22Rv1 (cell line): ENCODE data around the gene ZNF500.
A peak's percentile ranks its signal among the peaks of the same experiment; 100 is the strongest.

Experiments
- H3K27ac ChIP-seq: fragments of 450-650 bp; 2 replicates; pipeline ENCODE4 v1.5.1; 2017
- ZFX ChIP-seq: fragments of 450-650 bp; IDR thresholded peaks from 2 replicates; pipeline ENCODE4 v1.6.1; 2017; ENCODE audit warnings: antibody characterized with exemption, borderline replicate concordance
- TF ChIP-seq, protein P1 (sequence below): fragments of 450-650 bp; IDR thresholded peaks from 2 replicates; pipeline ENCODE4 v1.5.1; 2017; ENCODE audit warnings: mild to moderate bottlenecking

The ZNF500 gene

DNA sequence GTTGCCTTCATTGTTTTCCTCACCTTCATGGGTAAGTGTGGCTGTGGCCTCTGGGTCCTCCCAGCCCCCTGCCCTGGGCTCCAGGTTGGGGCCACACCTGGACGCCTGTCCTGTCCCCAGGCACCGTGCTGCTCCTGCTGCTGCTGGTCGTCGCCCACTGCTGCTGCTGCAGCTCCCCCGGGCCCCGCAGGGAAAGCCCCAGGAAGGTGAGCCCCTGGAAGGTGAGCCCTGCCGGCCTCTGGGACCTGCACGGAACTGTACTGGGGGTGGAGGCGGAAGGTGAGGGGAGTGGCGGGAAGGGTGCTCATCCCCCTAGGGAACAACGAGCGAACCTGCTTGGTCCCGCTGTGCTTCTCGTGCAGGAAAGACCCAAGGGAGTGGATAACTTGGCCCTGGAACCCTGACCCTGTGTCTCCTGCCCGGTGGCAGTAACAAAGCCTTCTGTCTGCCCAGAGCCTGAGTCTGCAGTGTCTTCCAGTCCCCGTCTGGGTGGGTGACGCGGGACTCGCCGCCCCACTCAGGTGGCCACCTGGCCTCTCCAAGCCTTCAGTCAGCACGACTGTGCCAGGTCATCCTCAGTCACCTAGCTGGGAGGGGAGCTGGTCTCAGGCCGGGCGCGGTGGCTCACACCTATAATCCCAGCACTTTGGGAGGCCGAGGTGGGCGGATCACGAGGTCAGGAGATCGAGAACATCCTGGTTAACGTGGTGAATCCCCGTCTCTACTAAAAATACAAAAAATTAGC lies 29.0 kb upstream of the ZNF500 start:
- no peak overlapping the region for H3K27ac ChIP-seq
- TF ChIP-seq, protein P1, sequence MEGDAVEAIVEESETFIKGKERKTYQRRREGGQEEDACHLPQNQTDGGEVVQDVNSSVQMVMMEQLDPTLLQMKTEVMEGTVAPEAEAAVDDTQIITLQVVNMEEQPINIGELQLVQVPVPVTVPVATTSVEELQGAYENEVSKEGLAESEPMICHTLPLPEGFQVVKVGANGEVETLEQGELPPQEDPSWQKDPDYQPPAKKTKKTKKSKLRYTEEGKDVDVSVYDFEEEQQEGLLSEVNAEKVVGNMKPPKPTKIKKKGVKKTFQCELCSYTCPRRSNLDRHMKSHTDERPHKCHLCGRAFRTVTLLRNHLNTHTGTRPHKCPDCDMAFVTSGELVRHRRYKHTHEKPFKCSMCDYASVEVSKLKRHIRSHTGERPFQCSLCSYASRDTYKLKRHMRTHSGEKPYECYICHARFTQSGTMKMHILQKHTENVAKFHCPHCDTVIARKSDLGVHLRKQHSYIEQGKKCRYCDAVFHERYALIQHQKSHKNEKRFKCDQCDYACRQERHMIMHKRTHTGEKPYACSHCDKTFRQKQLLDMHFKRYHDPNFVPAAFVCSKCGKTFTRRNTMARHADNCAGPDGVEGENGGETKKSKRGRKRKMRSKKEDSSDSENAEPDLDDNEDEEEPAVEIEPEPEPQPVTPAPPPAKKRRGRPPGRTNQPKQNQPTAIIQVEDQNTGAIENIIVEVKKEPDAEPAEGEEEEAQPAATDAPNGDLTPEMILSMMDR, result no peak
- no peak for TF ChIP-seq ZFX

DNA sequence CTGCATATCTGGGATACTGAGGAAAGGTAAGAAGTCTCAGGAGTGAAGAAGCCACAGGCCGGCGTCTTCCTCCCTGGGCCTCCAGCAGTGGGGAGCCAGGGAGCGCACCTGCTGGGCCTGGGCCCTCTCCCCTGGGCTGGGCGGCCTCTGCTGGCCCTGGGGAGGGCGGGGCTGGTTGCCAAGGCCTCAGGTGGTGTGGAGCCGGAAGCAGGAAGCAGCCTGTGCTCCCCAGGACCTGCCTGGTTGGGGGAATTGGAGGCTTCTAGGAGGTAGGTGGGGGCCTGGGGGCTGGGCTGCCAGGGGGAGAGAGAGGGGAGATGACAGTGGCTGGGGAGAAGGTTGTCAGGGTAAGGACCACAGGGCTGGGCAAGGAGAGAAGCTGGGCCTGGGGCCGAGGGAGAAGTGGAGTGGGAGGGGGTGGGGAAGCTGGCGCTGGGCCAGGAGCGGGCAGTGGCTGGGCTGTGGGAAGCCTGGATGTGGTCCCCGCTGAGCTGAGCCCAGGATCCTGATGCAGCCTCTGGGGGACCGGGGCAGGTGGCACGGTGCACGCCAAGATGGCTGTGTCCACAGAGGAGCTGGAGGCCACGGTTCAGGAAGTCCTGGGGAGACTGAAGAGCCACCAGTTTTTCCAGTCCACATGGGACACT lies 28.3 kb upstream of the ZNF500 start, which contains the start of gene SMIM22:
SMIM22 (plus strand) TSS at position 189 of the 647 bp plus-strand sequence; CDS start at position 555, 366 bp downstream.
- H3K27ac ChIP-seq, result no peak within 1 kb of the TSS
- no peak for TF ChIP-seq ZFX
- TF ChIP-seq, protein P1, result no peak

DNA sequence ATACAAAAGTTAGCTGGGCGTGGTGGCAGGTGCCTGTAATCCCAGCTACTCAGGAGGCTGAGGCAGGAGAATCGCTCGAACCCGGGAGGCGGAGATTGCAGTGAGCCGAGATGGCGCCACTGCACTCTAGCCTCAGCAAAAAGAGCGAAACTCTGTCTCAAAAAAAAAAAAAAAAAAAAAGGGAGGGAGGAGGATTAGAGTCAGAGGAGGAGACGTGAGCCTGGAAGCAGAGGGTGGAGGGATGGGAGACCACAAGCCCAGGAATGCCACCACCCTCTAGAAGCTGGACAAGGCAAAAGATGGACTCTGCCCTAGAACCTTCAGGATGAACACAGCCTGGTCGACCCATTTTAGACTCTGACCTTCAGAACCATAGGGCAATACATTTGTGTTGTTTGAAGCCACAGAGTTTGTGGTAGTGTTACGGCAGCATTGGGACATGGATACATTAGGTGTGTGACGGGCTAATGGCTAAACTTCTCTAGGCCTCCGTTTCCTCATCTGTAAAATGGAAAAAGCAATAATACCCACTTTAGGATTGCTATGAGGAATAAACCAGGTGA lies 26.1 kb upstream of the ZNF500 start:
- no peak overlapping the region for H3K27ac ChIP-seq

DNA sequence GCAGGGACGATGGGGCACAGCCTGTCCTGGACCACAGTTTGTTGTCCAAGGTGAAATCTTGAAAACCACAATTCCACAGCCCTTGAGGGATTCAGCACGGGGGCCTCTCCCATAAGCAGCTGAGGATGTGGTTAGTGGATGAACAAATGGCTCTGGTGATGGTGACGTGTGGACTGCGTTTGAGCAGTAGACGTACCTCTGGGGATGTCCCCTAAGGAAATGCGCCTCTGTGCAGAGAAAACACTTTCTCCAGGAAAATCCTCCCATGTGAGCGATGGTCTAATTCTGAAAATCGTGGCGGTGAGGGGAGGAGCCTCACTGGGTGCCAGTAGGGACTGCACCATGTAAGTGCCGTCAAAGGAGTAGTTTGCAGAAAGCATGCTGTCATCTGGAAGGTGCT lies 23.9 kb upstream of the ZNF500 start:
- TF ChIP-seq ZFX, result no peak
- TF ChIP-seq, protein P1, result no peak
- no peak overlapping the region for H3K27ac ChIP-seq

More for the DNA sequence above, 26.1 kb upstream of the ZNF500 start:
- no peak for TF ChIP-seq ZFX
- TF ChIP-seq, protein P1, result no peak

DNA sequence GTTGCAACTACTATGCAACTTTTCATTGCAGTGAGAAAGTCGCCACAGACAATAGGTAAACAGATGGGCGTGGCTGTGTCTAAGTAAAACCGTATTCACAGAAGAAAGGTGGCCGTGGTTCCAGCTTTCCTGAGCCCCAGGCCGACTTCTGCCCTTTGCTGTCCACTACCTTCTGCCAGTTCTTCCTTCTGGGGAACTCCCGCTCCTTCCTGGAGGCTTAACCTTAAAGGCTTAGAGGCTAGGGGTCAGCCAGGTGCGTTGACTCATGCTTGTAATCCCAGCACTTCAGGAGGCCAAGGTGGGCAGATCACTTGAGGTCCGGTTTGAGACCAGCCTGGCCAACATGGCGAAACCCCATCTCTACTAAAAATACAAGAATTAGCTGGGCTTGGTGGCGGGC lies 23.3 kb upstream of the ZNF500 start:
- H3K27ac ChIP-seq, result no peak overlapping the region
- TF ChIP-seq, protein P1, result no peak
- TF ChIP-seq ZFX, result no peak

DNA sequence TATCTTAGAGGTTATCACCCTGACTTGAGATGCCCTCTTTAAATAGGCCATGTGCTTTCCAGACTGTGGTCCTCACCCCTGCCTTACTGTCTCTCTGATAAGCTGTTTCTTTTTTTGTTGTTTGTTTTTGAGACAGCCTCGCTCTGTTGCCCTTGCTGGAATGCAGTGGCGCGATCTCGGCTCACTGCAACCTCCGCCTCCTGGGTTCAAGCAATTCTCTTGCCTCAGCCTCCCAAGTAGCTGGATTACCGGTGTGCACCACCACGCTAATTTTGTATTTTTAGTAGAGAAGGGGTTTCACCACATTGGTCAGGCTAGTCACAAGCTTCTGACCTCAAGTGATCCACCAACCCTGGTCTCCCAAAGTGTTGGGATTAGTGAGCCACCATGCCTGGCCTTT lies 21.9 kb upstream of the ZNF500 start:
- TF ChIP-seq ZFX, result no peak
- TF ChIP-seq, protein P1, result no peak
- H3K27ac ChIP-seq, result peak overlapping the region; percentile 29; the same call in 1 of the 2 replicates
